Brain microvascular endothelial cell (primary cell): ENCODE data around the gene PTP4A2.

Source experiments
- DNase-seq: peaks from one replicate; pipeline ENCODE4 v3.0.0-alpha.2; 2020
- H3K27ac ChIP-seq: fragments of 250-450 bp; sonication (Bioruptor Pico); 2 replicates; pipeline ENCODE4 v1.5.1; 2020; ENCODE audit warnings: mild to moderate bottlenecking, moderate library complexity
- H3K27me3 ChIP-seq: fragments of 250-450 bp; sonication (Bioruptor Pico); replicated peaks from 2 replicates; pipeline ENCODE4 v1.5.1; 2020; ENCODE audit warnings: mild to moderate bottlenecking
- H3K36me3 ChIP-seq: fragments of 250-450 bp; sonication (Bioruptor Pico); replicated peaks from 2 replicates; pipeline ENCODE4 v1.5.1; 2020; ENCODE audit warnings: mild to moderate bottlenecking
- H3K4me3 ChIP-seq: 2 replicates; pipeline ENCODE4 v1.5.1; 2011; ENCODE audit warnings: low read depth, mild to moderate bottlenecking, control low read depth, low read length, moderate library complexity
- in situ Hi-C: cut with HindIII; loops from 2 replicates; pipeline ENCODE4 v1.10.0; 2017; ENCODE audit warnings: low sequenced_read_pairs, low pct_ligation_motif_present
- TF ChIP-seq, protein P1 (sequence below): IDR thresholded peaks from 2 replicates; pipeline ENCODE4 v1.5.1; 2011; ENCODE audit warnings: low read depth, mild to moderate bottlenecking, moderate library complexity, low read length, control low read depth, inconsistent platforms; ENCODE audit errors: missing control alignments

Gene PTP4A2

DNA sequence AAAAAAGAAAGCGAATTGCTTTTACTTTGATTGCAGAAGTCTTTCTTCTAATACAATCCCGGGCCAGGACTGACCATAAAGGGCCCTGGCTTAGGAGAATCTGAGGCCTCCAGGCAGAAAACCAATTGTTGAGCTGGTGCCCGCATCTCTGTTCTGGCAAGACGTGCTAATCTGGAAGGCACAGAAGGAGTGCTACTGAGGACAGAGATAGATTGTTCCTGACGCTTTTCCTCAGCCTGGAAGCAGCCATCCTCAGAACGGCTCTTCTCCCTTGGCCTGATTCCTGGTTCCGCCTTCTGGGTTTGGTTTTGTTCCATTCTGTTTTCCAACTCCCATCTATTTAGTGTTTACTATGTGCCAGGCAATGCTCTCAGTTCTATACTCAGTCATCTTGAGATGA, 77.6 kb downstream of the PTP4A2 start:
- Histone ChIP-seq H3K27me3 (no peaks in the 10 kb centered on the region), H3K36me3 (no peaks in the 10 kb centered on the region), H3K27ac (no peak overlapping the region), H3K4me3 (no peak overlapping the region)
- no peak for DNase-seq
- TF ChIP-seq, protein P1, sequence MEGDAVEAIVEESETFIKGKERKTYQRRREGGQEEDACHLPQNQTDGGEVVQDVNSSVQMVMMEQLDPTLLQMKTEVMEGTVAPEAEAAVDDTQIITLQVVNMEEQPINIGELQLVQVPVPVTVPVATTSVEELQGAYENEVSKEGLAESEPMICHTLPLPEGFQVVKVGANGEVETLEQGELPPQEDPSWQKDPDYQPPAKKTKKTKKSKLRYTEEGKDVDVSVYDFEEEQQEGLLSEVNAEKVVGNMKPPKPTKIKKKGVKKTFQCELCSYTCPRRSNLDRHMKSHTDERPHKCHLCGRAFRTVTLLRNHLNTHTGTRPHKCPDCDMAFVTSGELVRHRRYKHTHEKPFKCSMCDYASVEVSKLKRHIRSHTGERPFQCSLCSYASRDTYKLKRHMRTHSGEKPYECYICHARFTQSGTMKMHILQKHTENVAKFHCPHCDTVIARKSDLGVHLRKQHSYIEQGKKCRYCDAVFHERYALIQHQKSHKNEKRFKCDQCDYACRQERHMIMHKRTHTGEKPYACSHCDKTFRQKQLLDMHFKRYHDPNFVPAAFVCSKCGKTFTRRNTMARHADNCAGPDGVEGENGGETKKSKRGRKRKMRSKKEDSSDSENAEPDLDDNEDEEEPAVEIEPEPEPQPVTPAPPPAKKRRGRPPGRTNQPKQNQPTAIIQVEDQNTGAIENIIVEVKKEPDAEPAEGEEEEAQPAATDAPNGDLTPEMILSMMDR = no peak
- in situ Hi-C loops = no loop called here

DNA sequence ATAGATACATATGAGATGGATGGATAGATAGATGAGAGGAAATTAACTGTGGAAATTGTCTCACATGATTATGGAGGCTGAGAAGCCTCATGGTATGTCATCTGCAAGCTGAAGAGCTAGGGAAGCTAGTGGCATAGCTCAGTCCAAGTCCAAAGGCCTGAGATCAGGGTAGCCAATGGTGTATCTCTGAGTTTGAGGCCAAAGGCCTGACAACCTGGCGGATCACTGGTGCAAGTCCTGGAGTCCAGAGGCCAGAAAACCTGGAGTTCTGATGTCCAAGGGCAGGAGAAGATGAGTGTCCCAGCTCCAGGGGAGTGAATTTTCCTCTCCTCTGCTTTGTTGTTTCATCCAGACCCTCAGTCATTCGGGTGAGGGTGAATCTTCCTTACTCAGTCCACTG, 78.4 kb downstream of the PTP4A2 start:
- no peak overlapping the region for H3K27ac ChIP-seq
- DNase-seq = no peak
- H3K4me3 ChIP-seq = no peak overlapping the region
- no peaks in the 10 kb centered on the region for H3K36me3 ChIP-seq
- no peaks in the 10 kb centered on the region for H3K27me3 ChIP-seq
- TF ChIP-seq, protein P1 = no peak
- in situ Hi-C loops = no loop called here

DNA sequence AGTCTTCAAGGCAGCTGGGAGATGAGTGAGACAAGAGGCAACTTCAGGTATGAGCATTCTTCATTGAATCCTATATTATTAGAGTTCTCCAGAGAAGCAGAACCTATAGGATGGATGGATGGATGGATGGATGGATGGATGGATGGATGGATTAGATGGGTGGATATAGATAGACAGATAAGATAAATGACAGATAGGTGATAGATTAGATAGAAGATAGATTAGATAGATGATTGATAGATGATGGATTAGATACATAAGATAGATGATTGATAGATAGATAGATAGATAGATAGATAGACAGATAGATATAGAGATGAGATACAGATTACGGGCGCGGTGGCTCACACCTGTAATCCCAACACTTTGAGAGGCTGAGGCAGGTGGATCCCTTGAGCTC, 79.1 kb downstream of the PTP4A2 start:
- H3K27me3 ChIP-seq = no peaks in the 10 kb centered on the region
- in situ Hi-C loops = no loop called here
- H3K27ac ChIP-seq = no peak overlapping the region
- H3K36me3 ChIP-seq = no peaks in the 10 kb centered on the region
- DNase-seq = no peak
- TF ChIP-seq, protein P1 = no peak
- no peak overlapping the region for H3K4me3 ChIP-seq

DNA sequence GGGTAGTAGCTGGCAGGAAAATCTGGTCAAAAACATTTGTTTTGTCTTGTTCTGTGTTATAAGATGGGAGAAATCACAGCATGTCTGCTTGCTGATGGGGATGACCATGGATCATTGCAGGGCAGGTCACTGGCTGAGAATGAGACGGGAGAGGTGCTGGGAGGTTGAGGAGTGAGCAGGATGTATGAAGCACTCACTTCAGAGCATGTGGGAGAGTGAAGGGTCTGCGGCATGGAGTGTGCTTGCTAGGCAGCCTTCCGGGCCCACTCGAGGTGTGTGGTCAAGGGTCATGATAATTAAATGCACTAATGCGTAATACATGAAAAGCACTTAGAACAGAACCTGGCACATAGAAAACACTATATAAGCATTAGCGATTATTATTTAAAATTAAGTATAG, 80.3 kb downstream of the PTP4A2 start:
- DNase-seq = no peak
- Histone ChIP-seq H3K27me3 (no peaks in the 10 kb centered on the region), H3K4me3 (no peak overlapping the region), H3K27ac (no peak overlapping the region), H3K36me3 (no peaks in the 10 kb centered on the region)
- in situ Hi-C loops = no loop called here
- TF ChIP-seq, protein P1 = no peak
